Fibroblast of lung (primary cell): Measurements from ENCODE around the gene PIP4K2A.

Experiments
- CTCF ChIP-seq, 2 donors: IDR thresholded peaks in 1 of 2; conservative IDR thresholded peaks in 1 of 2; 1 replicate in 1 of 2; 2 replicates in 1 of 2; pipeline ENCODE4 v1.5.1; 2011 to 2012; ENCODE audit warnings: low read length in 2 of 2, control low read depth in 1 of 2, inconsistent platforms in 1 of 2, low read depth in 1 of 2, mild to moderate bottlenecking in 1 of 2
- EZH2 ChIP-seq: IDR thresholded peaks from 2 replicates; pipeline ENCODE4 v1.5.1; 2012; ENCODE audit warnings: low read length, control low read depth, mild to moderate bottlenecking; ENCODE audit errors: missing control alignments

GRCh38 chr10:22615101-22615500 is 99.3 kb downstream of the PIP4K2A start:
- TF ChIP-seq CTCF (conservative IDR thresholded peaks at IDR 0.05 in 1 of 2, IDR thresholded peaks at IDR 0.05 in 1 of 2; ENCODE audit: low read depth in 1 of 2, low read length in 2 of 2) = no peak
- no peak for TF ChIP-seq EZH2
